Activated CD8-positive, alpha-beta memory T cell treated with anti-CD3 and anti-CD28 coated beads, Interleukin-2, amount 50 U/mL, for 4 hours (primary cell): ENCODE measurements around the gene GNAI2.

Source experiments
- DNase-seq: peaks from one replicate; pipeline ENCODE4 v3.0.0-alpha.2; 2020

The GNAI2 gene

DNA sequence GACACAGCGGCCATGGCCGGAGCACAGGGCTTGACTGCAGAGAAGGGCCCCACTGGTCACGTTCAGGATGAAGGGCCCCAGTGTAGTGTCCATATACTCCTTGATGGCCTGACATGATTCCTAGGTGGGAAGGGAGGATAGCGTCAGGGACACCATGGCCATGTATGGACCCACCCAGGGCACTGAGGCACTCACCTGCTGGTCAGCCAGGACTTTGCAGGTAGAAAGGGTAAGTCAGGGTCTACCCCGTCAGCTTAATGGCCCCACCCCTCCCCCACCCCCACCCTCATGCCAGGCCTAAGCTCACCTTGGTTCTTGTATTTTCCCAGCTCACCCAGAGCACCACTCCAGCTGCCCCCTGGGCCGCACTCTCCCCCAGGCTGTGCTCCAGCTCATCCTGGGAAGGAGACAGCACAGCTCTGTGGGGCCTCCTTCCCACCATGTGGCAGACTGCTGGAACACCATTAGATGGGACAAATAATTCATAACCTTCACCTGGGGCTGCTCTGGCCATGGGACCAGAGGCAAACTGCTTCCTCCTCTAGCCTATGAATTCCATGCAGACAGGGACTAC is 64.8 kb downstream of the GNAI2 start:
- DNase-seq: no peak

DNA sequence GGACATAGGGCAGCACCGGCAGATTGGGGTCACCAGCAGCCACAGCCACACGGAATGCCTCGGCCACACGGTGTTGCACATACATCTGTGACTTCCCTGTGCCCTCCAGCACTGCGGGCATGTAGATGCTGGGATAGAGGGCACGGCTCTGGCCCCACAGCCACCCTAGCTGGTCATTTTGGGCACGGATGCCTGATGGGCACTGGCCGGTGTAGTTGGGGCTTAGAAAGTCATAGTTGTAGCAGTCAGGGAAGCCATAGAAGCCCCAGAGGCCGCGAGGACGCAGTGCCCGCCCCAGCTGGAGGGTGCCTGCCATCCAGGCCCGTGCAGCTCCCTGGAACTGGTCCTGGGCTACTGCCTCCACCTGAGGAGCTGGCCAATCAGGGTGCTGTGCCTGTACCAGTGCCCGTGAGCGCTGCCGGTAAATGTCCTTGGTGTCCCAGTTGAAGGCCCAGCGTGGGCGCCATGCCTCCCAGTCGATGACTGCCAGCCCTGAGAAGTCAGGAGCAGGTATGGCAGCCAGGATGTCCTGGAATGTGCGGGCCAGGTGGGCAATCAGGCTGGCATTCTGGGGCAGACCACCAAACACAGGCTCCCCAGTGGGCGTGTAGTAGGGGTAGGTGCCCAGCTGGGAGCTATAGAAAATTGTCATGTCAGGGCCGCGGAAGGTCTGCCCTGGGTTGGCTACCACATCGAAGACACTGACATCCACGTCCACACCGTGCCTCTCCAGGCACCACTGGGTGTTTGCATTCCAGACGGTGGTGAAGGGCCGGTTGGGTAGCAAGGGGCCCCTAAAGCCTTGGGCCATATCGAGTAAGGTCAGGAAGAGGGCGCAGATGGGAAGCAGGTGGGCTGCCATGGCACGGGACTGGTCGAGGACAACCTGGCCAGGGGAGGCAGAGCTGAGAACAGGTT is 66.3 kb downstream of the GNAI2 start:
- DNase-seq: no peak

- DNase-seq: no peak
Observed at GRCh38 chr3:50303013-50303815, 67.2 kb downstream of the GNAI2 start, which contains the start of gene HYAL1. Gene HYAL1, minus strand, starts transcription at chr3:50303574. Its CDS starts 618 bp downstream, at chr3:50302956.

- DNase-seq: no peak
Observed at GRCh38 chr3:50304601-50305000, 68.6 kb downstream of the GNAI2 start.
